Peyer's patch (tissue), 4 donors: ENCODE results near the gene ENPP6. TPM values are rescaled to one million over a fixed set of nuclear protein-coding genes. Genes with fewer than 3 reads are reported as not detected.

Experiments
- DNase-seq, 3 donors: peaks; one replicate each; pipeline ENCODE4 v3.0.0-alpha.2; 2017 to 2019
- H3K27ac ChIP-seq, 4 donors: fragments of 200-600 bp; sonication (generic); one replicate each; pipeline ENCODE4 v1.5.1; 2016 to 2019
- H3K27me3 ChIP-seq, 2 donors: fragments of 200-600 bp; sonication (generic); one replicate each; pipeline ENCODE4 v1.5.1; 2019
- H3K36me3 ChIP-seq, 3 donors: fragments of 200-600 bp; sonication (generic); one replicate each; pipeline ENCODE4 v1.5.1; 2016 to 2019
- H3K4me1 ChIP-seq, 4 donors: fragments of 200-600 bp; sonication (generic); one replicate each; pipeline ENCODE4 v1.5.1; 2016 to 2019
- H3K4me3 ChIP-seq, 4 donors: fragments of 200-600 bp; sonication (generic); 1 replicate in 3 of 4; 2 replicates in 1 of 4; pipeline ENCODE4 v1.5.1; 2016 to 2019; ENCODE audit warnings: mild to moderate bottlenecking in 1 of 4
- H3K9me3 ChIP-seq, 4 donors: fragments of 200-600 bp; sonication (generic); one replicate each; pipeline ENCODE4 v1.5.1; 2016 to 2019; ENCODE audit warnings: mild to moderate bottlenecking in 1 of 4
- POLR2A ChIP-seq, 2 donors: fragments of 450-650 bp; IDR thresholded peaks; one replicate each; pipeline ENCODE4 v1.5.1; 2017; ENCODE audit warnings: antibody characterized with exemption in 2 of 2, mild to moderate bottlenecking in 2 of 2, moderate library complexity in 2 of 2
- total RNA-seq, 4 donors: library from RNA; depleted of rRNA; stranded (reverse); fragments of >200 nt; gene quantifications; one replicate each; pipeline ENCODE4 v1.1.0, GENCODE V29; 2016
- TF ChIP-seq, protein P1 (sequence below), 6 experiments: fragments of 450-650 bp in 4 of 6; fragments of 200-600 bp in 2 of 6; sonication (generic) in 1 of 6; IDR thresholded peaks; one replicate each; pipeline ENCODE4 v1.5.1; 2017 to 2019; ENCODE audit warnings: antibody characterized with exemption in 6 of 6, mild to moderate bottlenecking in 3 of 6, moderate library complexity in 1 of 6

Gene ENPP6
- total RNA-seq, 4 donors from 2014 or later: 0.35 to 1.0 (median 0.40) TPM; not detected in 1

DNA sequence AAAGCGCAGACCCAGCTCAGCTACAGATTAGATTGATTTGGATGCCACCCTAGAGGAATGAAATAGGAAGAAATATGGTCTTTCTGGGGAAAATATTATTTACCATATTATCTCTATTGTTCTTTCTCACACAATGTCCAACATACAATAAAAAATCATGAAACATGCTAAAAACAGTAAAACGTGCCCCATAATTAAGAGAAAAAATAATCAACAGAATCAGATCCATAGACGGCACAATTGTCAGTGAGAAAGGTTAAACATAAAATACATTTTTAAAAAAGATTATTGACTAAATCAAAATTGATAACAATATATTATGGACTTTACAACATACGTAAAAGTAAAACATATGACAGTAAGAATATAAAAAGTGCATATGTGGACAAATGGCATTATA lies 90.9 kb downstream of the ENPP6 start:
- no peaks in the 10 kb centered on the region for H3K4me1 ChIP-seq
- no peak overlapping the region for H3K27ac ChIP-seq
- DNase-seq: no peak
- no peaks in the 10 kb centered on the region for H3K27me3 ChIP-seq
- no peaks in the 10 kb centered on the region for H3K36me3 ChIP-seq
- no peaks in the 10 kb centered on the region for H3K9me3 ChIP-seq
- H3K4me3 ChIP-seq: no peak overlapping the region
- TF ChIP-seq, protein P1, sequence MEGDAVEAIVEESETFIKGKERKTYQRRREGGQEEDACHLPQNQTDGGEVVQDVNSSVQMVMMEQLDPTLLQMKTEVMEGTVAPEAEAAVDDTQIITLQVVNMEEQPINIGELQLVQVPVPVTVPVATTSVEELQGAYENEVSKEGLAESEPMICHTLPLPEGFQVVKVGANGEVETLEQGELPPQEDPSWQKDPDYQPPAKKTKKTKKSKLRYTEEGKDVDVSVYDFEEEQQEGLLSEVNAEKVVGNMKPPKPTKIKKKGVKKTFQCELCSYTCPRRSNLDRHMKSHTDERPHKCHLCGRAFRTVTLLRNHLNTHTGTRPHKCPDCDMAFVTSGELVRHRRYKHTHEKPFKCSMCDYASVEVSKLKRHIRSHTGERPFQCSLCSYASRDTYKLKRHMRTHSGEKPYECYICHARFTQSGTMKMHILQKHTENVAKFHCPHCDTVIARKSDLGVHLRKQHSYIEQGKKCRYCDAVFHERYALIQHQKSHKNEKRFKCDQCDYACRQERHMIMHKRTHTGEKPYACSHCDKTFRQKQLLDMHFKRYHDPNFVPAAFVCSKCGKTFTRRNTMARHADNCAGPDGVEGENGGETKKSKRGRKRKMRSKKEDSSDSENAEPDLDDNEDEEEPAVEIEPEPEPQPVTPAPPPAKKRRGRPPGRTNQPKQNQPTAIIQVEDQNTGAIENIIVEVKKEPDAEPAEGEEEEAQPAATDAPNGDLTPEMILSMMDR (IDR thresholded peaks at IDR 0.05): no peak
- TF ChIP-seq POLR2A (IDR thresholded peaks at IDR 0.05): no peak

DNA sequence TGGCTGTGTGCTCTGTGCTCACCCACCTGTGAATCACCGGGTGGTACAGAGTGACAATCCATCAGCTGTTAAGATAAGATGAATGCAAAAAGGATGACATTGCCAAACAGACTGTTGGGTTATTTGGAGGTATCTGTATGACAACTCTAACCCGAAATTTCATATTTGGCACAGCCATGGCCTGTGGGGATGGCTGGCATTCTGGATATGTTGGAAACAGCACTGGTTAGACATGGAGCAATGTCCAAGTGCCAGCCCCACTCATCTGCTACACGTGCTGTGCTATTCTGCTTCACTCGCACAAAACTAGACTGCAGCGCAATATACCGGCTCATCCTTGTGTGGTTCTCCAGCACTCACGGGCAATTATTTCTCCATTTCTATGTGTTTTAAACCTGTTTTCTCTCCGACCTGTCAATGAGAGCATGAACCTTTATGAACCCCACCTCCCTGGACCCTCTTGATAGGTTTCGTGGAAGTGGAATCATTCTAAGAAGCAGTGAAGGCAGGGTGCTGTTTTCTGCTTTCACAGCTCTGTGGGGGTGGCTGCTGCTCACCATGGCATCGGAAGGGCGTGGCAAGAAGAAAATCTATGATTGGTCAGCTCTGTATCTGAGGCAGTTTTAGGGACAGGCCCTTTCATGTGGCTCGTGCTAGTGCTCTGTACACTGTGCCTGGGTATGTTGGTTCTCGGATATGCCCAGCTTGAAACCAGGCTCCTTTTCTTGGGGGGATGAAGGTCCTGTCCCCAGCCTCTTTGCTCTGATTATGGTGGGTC lies 94.9 kb downstream of the ENPP6 start:
- H3K36me3 ChIP-seq: no peaks in the 10 kb centered on the region
- no peak for DNase-seq
- no peaks in the 10 kb centered on the region for H3K27me3 ChIP-seq
- no peaks in the 10 kb centered on the region for H3K4me1 ChIP-seq
- no peaks in the 10 kb centered on the region for H3K9me3 ChIP-seq
- no peak for TF ChIP-seq POLR2A (IDR thresholded peaks at IDR 0.05)
- TF ChIP-seq, protein P1 (IDR thresholded peaks at IDR 0.05): no peak
- H3K4me3 ChIP-seq: no peak overlapping the region
- no peak overlapping the region for H3K27ac ChIP-seq

DNA sequence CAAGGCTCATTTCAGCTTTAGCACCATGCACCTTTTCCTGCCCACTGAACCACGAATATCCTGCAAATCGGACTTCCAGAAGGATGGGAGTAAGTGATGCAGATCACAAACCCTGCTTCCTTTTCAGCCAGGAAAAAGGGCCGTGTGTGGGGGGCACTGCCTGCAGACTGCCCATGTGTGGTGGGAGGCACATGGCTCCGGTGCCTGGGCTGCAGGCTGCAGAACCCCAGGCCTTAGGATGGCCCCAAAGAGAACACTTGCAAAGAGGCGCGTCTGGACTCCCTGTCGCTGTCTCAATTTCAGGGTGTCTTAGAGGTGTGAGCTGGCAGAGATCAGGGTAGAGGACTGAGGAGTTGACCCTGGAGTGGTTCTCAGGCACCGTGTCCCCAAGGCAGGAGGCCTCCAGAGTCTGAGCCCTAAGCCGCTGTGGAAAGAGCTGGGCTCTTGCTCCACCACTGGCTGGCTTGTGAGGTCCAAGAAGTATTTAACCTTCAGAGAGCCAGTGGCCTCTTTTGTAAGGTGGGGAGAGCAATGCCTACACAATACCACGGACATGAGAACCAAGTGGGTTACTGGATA lies 97.0 kb downstream of the ENPP6 start:
- DNase-seq: no peak
- no peaks in the 10 kb centered on the region for H3K27me3 ChIP-seq
- no peak for TF ChIP-seq POLR2A (IDR thresholded peaks at IDR 0.05)
- TF ChIP-seq, protein P1 (IDR thresholded peaks at IDR 0.05): no peak
- no peak overlapping the region for H3K27ac ChIP-seq
- no peaks in the 10 kb centered on the region for H3K36me3 ChIP-seq
- H3K9me3 ChIP-seq: no peaks in the 10 kb centered on the region
- H3K4me1 ChIP-seq: no peaks in the 10 kb centered on the region
- no peak overlapping the region for H3K4me3 ChIP-seq

GRCh38 chr4:184117662-184118199 lies 99.9 kb downstream of the ENPP6 start:
- TF ChIP-seq POLR2A (IDR thresholded peaks at IDR 0.05): no peak
- TF ChIP-seq, protein P1 (IDR thresholded peaks at IDR 0.05): no peak
- Histone ChIP-seq H3K27me3 (no peaks in the 10 kb centered on the region), H3K9me3 (no peaks in the 10 kb centered on the region), H3K4me3 (no peak overlapping the region), H3K27ac (no peak overlapping the region), H3K4me1 (no peaks in the 10 kb centered on the region), H3K36me3 (no peaks in the 10 kb centered on the region)
- DNase-seq: no peak

DNA sequence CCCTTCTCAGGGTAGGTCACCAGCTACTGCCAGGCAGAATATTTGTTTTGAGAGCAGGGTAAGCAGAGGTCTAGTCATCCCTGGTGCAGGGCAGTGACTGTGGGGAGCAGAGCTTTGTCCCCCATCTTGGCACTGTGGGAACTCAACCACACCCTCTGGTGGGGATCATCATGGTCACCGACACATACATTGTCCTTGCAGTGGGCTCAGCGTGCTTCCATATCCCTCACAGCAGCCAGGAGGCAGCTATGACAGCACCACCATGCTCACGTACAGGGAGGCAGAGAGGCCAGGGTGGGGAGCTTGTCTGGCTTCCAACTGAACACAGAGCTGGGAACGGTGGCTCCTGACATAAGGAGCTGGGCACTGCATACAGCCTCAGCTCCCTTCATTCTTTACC lies 102.3 kb downstream of the ENPP6 start:
- no peak for DNase-seq
- H3K27me3 ChIP-seq: no peaks in the 10 kb centered on the region
- H3K27ac ChIP-seq: no peak overlapping the region
- no peak for TF ChIP-seq POLR2A (IDR thresholded peaks at IDR 0.05)
- TF ChIP-seq, protein P1 (IDR thresholded peaks at IDR 0.05): no peak
- H3K9me3 ChIP-seq: no peaks in the 10 kb centered on the region
- no peaks in the 10 kb centered on the region for H3K36me3 ChIP-seq
- H3K4me1 ChIP-seq: no peaks in the 10 kb centered on the region
- H3K4me3 ChIP-seq: no peak overlapping the region
